BJ (cell line): ENCODE measurements around the gene STARD10. TPM values are rescaled to one million over a fixed set of nuclear protein-coding genes. Genes with fewer than 3 reads are reported as not detected.
"Not testable (repeated sequence)": the region's sequence is repeated elsewhere in the genome, so short reads cannot be mapped to it uniquely, and the experiment has no call there.

Source experiments
- CTCF ChIA-PET: fragments of 350-600 bp; formaldehyde crosslinking; extraction: SDS; loops from one replicate; lab custom pipeline; 2021; ENCODE audit warnings: antibody characterized with exemption, inconsistent platforms; lab: Yijun Ruan, JAX
- POLR2A ChIA-PET: fragments of 300-600 bp; sonication (Branson Sonifier 250); formaldehyde crosslinking; extraction: SDS; loops from one replicate; lab custom pipeline; 2021; ENCODE audit warnings: antibody characterized with exemption; lab: Charles Lee
- DNase-seq: peaks from one replicate; pipeline ENCODE4 v3.0.0-alpha.2; 2011; ENCODE audit warnings: low read depth
- H3K27me3 ChIP-seq: 2 replicates; pipeline ENCODE4 v1.6.0; 2011; ENCODE audit warnings: low read length; ENCODE audit not compliant: control insufficient read depth, insufficient read depth
- H3K36me3 ChIP-seq: 2 replicates; pipeline ENCODE4 v1.5.1; 2011; ENCODE audit warnings: low read length; ENCODE audit not compliant: control insufficient read depth, insufficient read depth
- H3K4me3 ChIP-seq: 2 replicates; pipeline ENCODE4 v1.5.1; 2011; ENCODE audit warnings: low read depth, mild to moderate bottlenecking, control low read depth, low read length
- polyA plus RNA-seq: library from polyadenylated mRNA; depleted of rRNA; stranded (reverse); fragments of >200 nt; gene quantifications from 2 replicates; pipeline ENCODE4 v1.2.3, GENCODE V29; 2011
- TF ChIP-seq, protein P1 (sequence below): IDR thresholded peaks from 2 replicates; pipeline ENCODE4 v1.5.1; 2011; ENCODE audit warnings: low read depth, mild to moderate bottlenecking, control low read depth, inconsistent platforms, low read length, moderate library complexity; ENCODE audit not compliant: insufficient read depth

Gene STARD10
- polyA plus RNA-seq, 1 experiment: 37.1 TPM

DNA sequence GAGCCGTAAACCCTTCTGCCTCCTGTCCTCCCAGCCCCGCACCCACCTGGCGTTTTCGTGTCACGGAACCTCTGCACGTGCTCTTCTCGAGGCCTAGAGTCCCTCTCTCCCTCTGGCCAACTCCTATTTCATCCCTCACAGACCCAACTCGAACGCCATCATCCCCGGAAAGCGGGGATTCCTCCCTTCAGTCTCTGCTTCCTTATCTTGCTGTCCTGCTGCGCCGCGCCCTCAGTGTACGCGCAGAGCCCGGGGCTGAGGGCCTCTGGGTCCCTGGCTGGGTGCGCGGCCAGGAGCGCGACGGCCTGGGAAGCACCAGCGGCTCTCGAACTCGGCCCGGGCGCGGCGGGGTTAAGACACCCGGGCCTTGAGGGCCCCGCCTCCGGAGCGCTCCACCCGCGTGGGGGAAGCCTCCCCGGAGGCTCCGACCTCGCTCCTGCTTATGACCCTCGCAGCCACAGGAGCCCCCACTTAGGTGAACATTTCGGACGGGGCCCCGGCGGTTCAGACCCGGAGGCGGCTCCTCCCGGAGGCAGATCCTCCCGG lies 20.0 kb upstream of the STARD10 start:
- TF ChIP-seq, protein P1, sequence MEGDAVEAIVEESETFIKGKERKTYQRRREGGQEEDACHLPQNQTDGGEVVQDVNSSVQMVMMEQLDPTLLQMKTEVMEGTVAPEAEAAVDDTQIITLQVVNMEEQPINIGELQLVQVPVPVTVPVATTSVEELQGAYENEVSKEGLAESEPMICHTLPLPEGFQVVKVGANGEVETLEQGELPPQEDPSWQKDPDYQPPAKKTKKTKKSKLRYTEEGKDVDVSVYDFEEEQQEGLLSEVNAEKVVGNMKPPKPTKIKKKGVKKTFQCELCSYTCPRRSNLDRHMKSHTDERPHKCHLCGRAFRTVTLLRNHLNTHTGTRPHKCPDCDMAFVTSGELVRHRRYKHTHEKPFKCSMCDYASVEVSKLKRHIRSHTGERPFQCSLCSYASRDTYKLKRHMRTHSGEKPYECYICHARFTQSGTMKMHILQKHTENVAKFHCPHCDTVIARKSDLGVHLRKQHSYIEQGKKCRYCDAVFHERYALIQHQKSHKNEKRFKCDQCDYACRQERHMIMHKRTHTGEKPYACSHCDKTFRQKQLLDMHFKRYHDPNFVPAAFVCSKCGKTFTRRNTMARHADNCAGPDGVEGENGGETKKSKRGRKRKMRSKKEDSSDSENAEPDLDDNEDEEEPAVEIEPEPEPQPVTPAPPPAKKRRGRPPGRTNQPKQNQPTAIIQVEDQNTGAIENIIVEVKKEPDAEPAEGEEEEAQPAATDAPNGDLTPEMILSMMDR: no peak
- no peak for DNase-seq
- Histone ChIP-seq H3K36me3 (peaks cover 8% of the 10 kb centered on the region), H3K27me3 (no peaks in the 10 kb centered on the region), H3K4me3 (peak overlapping the region; percentile 68)
- ChIA-PET CTCF (interaction anchor here (0.6 to 2.8 kb wide), 20 partner anchors 9 to 496 kb away, joined by 3 to 40 read pairs (median 4); partner anchors contain the start of gene STARD10), POLR2A (no interaction called here)

DNA sequence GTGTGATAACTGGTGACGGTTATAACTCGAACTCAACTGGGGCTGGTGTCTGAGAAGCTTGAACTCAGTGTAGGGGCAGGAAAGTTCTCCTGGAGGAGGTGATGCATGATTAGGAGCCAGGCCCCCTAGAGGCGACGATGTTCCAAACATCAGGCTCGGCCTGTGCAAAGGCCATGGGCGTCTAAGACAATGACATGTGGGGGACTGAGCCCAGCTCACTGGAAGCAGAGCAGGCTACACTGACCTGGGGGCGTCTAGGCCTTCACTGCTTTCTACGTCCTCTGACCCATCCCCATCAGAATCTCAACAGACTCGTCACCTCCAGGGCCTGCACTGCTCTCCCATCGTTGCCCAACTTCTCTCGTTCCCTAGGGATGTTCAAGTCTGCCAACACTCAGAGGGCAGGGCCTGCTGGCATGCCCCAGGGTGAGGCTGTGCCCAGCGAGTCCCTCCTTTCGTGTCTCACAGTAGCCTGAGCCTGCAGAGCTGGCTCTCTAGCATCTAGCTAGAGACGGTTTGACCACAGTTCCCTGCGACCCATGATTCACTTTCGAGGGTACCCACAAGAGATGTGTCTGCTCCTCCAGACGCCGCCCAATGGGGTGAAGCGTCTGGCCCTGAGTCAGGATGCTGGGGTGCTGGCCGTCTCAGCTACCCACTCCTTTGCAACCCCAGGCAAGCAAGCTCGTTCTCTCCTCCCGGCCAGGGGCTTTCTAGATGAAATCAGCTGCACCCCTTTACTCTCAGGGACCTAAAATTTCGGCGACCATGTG lies 19.3 kb upstream of the STARD10 start:
- TF ChIP-seq, protein P1: peak; percentile 86
- peak overlapping the region; percentile 68 for H3K4me3 ChIP-seq
- no peak for DNase-seq
- ChIA-PET CTCF (interaction anchor here (0.6 to 2.8 kb wide), 24 partner anchors 10 to 496 kb away, joined by 3 to 40 read pairs (median 4); partner anchors contain the start of gene STARD10), POLR2A (no interaction called here)
- H3K36me3 ChIP-seq: peaks cover 4% of the 10 kb centered on the region
- H3K27me3 ChIP-seq: no peaks in the 10 kb centered on the region

DNA sequence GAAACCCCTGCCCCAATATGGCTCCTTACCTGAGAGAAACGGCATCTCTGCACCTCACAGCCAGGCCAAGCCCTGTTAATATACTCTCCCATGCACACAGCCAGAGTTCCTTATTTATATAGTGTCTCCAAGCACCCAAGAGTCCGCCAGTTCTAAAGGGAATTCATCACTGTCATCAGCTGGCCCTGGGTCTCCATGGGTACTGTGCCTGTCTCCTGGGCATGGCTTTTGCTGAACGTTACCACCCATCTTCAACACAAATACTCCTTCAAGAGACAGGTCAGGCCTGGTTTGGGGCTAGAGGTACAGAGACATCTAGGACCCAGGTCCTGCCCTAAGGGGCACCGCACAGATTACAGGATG lies 18.7 kb upstream of the STARD10 start:
- POLR2A ChIA-PET: no interaction called here
- H3K4me3 ChIP-seq: peak overlapping the region; percentile 68; the same call in 1 of the 2 replicates
- DNase-seq: no peak
- no peaks in the 10 kb centered on the region; the same call in 1 of the 2 replicates for H3K36me3 ChIP-seq
- no peaks in the 10 kb centered on the region for H3K27me3 ChIP-seq
- CTCF ChIA-PET: interaction anchor here (0.6 to 2.8 kb wide), 19 partner anchors 10 to 430 kb away, joined by 3 to 40 read pairs (median 4); partner anchors contain the start of gene STARD10
- TF ChIP-seq, protein P1: no peak

DNA sequence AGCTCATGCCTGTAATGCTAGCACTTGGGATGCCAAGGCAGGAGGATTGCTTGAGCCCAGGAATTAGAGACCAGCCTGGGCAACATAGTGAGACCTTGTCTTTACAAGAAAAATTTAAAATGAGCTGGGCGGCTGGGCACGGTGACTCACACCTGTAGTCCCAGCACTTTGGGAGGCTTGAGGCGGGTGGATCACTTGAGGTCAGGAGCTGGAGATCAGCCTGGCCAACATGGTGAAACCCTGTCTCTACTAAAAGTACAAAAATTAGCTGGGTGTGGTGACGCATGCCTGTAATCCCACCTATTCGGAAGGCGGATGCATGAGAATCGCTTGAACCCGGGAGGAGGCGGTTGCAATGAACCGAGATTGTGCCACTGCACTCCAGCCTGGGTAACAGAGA lies 17.8 kb upstream of the STARD10 start:
- POLR2A ChIA-PET, H3K4me3 ChIP-seq, DNase-seq, H3K27me3 ChIP-seq, H3K36me3 ChIP-seq: not testable (repeated sequence)
- CTCF ChIA-PET: interaction anchor here (1.1 to 2.8 kb wide), 6 partner anchors 13 to 331 kb away, joined by 3 to 40 read pairs (median 6); partner anchors contain the start of gene STARD10

DNA sequence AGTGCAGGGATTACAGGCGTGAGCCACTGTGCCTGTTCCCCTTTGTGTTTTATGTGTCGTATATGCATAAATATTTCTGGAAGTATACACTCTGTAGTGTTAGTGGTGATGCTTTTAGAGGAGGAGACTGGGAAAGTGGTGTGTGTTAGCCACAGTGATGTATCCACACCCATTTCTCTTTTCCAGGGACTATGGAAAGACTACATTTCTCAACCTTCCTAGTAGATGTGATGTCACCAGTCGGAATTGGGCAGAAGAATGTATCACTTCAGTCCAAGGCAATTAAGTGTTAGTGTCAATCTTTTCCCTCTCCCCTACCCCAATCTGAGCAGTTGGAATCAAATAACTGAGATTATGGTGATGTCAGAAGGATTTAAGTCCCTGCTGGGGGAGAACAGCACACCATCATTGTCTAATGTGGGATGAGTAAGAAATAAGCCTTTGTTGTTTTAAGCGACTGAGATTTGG lies 14.5 kb upstream of the STARD10 start:
- no peak for DNase-seq
- POLR2A ChIA-PET: no interaction called here
- H3K36me3 ChIP-seq: no peaks in the 10 kb centered on the region; the same call in 1 of the 2 replicates
- H3K4me3 ChIP-seq: no peak overlapping the region
- CTCF ChIA-PET: interaction anchor here (1.3 to 1.9 kb wide), 2 partner anchors 11 to 14 kb away, joined by 3 to 5 read pairs; partner anchors contain the start of gene STARD10
- H3K27me3 ChIP-seq: no peaks in the 10 kb centered on the region
- TF ChIP-seq, protein P1: no peak
